Ishikawa (cell line): ENCODE data around the gene SFT2D3.

Experiments
- CEBPB ChIP-seq: IDR thresholded peaks from 2 replicates; pipeline ENCODE4 v1.6.1; 2012
- CREB1 ChIP-seq: IDR thresholded peaks from 2 replicates; pipeline ENCODE4 v1.6.1; 2012; ENCODE audit warnings: low read depth
- EGR1 ChIP-seq: IDR thresholded peaks from 2 replicates; pipeline ENCODE4 v1.6.1; 2012
- EP300 ChIP-seq: IDR thresholded peaks from 2 replicates; pipeline ENCODE4 v1.6.1; 2012; ENCODE audit warnings: borderline replicate concordance
- FOXM1 ChIP-seq: IDR thresholded peaks from 2 replicates; pipeline ENCODE4 v1.6.1; 2012; ENCODE audit warnings: low read depth, borderline replicate concordance
- NFIC ChIP-seq: IDR thresholded peaks from 2 replicates; pipeline ENCODE4 v1.6.1; 2012
- RAD21 ChIP-seq: IDR thresholded peaks from 2 replicates; pipeline ENCODE4 v1.6.1; 2012; ENCODE audit warnings: low read depth
- TAF1 ChIP-seq: IDR thresholded peaks from 2 replicates; pipeline ENCODE4 v1.6.1; 2012; ENCODE audit warnings: low read depth, mild to moderate bottlenecking
- TCF12 ChIP-seq: IDR thresholded peaks from 2 replicates; pipeline ENCODE4 v1.6.1; 2012; ENCODE audit warnings: low read depth
- TEAD4 ChIP-seq: IDR thresholded peaks from 2 replicates; pipeline ENCODE4 v1.6.1; 2012
- YY1 ChIP-seq: IDR thresholded peaks from 2 replicates; pipeline ENCODE4 v1.6.1; 2012; ENCODE audit warnings: low read depth
- ZBTB7A ChIP-seq: IDR thresholded peaks from 2 replicates; pipeline ENCODE4 v1.6.1; 2012; ENCODE audit warnings: low read depth
- TF ChIP-seq, protein P1 (sequence below): IDR thresholded peaks from 2 replicates; pipeline ENCODE4 v1.6.1; 2012; ENCODE audit warnings: low read depth, mild to moderate bottlenecking
- TF ChIP-seq, protein P2 (sequence below): IDR thresholded peaks from 2 replicates; pipeline ENCODE4 v1.6.1; 2012
- TF ChIP-seq, protein P3 (sequence below): IDR thresholded peaks from 2 replicates; pipeline ENCODE4 v1.6.1; 2012

Gene SFT2D3

DNA sequence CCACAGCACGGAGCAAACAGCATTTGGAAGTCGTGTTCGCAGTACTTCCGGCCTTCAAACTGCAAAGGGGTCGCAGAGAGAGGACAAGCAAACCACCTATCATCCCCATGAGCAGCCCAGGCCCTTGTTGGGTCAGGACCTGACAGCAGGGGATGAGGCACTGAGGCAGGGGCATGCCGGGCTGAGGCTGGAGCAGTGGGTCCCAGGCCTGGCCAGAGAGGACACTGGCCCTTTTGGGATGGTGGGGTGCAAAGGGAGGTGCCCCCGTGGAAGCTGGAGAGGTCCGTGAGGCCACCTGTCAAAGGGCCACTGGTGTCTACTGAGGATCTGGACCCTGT, 46.5 kb upstream of the SFT2D3 start:
- TF ChIP-seq YY1 (no peak), ZBTB7A (no peak), CEBPB (no peak), TAF1 (no peak), RAD21 (no peak), CREB1 (no peak), TCF12 (no peak)
- TF ChIP-seq, protein P1, sequence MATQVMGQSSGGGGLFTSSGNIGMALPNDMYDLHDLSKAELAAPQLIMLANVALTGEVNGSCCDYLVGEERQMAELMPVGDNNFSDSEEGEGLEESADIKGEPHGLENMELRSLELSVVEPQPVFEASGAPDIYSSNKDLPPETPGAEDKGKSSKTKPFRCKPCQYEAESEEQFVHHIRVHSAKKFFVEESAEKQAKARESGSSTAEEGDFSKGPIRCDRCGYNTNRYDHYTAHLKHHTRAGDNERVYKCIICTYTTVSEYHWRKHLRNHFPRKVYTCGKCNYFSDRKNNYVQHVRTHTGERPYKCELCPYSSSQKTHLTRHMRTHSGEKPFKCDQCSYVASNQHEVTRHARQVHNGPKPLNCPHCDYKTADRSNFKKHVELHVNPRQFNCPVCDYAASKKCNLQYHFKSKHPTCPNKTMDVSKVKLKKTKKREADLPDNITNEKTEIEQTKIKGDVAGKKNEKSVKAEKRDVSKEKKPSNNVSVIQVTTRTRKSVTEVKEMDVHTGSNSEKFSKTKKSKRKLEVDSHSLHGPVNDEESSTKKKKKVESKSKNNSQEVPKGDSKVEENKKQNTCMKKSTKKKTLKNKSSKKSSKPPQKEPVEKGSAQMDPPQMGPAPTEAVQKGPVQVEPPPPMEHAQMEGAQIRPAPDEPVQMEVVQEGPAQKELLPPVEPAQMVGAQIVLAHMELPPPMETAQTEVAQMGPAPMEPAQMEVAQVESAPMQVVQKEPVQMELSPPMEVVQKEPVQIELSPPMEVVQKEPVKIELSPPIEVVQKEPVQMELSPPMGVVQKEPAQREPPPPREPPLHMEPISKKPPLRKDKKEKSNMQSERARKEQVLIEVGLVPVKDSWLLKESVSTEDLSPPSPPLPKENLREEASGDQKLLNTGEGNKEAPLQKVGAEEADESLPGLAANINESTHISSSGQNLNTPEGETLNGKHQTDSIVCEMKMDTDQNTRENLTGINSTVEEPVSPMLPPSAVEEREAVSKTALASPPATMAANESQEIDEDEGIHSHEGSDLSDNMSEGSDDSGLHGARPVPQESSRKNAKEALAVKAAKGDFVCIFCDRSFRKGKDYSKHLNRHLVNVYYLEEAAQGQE: no peak

DNA sequence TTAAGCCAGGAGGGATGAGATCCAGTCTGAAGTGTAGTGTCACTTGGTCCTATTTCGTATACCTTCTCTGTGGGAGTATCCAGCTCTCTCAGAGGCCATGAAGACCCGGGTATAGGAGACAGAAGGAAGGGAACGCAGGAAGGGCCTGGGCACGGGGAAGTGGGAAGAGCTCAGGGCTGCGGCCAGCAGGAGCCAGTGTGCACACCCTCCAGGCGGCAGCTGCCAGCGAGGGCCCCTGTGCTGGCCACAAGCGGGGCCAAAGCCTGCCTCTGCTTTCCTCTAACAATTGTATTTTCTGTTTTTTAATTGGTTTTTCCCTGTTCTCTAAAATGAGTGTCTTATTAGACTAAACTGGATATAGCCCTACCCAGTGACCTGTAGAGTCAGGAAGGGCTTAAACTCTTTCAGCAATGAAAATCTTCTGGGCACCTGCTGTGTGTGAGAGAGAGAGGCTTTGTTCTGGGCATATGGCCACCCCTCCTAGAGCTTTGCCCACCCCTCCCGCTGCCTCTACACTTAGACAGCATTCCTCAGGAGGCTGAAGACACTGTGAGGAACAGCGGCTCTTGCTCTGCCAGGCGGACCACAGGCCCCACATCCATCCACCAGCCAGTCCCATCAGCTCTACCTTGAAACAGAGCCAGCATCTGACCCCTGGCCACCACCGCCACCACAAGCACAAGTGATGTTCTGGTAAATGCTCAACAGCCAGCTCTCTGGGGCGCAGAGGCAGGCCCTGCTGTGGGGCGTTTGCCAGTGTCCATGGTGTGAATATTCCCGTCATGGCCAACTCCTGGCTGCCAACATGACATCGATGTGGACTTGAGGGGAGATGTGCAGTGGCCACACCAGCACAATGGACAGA, 45.9 kb upstream of the SFT2D3 start:
- TF ChIP-seq, protein P2, sequence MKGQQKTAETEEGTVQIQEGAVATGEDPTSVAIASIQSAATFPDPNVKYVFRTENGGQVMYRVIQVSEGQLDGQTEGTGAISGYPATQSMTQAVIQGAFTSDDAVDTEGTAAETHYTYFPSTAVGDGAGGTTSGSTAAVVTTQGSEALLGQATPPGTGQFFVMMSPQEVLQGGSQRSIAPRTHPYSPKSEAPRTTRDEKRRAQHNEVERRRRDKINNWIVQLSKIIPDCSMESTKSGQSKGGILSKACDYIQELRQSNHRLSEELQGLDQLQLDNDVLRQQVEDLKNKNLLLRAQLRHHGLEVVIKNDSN: no peak
- no peak for TF ChIP-seq NFIC
- TF ChIP-seq TAF1: no peak
- no peak for TF ChIP-seq YY1
- no peak for TF ChIP-seq RAD21
- no peak for TF ChIP-seq CREB1
- TF ChIP-seq, protein P1: no peak
- no peak for TF ChIP-seq ZBTB7A
- TF ChIP-seq TCF12: no peak
- no peak for TF ChIP-seq FOXM1
- TF ChIP-seq EGR1: no peak
- TF ChIP-seq, protein P3, sequence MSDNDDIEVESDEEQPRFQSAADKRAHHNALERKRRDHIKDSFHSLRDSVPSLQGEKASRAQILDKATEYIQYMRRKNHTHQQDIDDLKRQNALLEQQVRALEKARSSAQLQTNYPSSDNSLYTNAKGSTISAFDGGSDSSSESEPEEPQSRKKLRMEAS: no peak
- TF ChIP-seq CEBPB: no peak
- TF ChIP-seq EP300: no peak
- TF ChIP-seq TEAD4: no peak

DNA sequence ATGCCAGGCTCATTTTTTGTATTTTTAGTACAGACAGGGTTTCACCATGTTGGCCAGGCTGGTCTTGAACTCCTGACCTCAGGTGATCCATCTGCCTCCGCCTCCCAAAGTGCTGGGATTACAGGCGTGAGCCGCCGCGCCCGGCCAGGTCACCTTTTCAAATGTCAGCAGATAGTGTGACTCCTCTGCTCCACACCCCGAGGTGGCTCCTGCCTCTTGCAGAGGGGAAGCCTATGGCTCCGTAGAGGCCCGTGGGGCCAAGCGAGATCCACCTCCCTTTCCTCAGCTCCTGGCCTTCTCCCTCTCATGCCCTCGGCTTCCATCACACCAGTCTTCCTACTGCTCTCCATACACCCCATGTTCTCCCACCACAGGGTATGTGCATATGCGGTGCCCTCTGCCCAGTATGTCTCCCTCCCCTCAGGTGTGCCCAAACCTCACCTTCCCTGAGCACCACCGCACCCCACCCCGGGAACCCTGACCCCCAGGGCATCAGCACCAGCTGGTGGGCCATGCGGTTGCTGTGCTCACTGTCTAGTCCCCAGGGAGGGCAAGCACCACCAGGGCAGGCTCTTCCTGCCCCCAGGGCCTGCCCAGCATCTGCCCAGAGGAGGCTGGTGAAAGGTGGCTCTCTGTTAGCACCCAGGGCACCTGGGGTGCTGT, 44.6 kb upstream of the SFT2D3 start:
- TF ChIP-seq NFIC: no peak
- TF ChIP-seq, protein P3: no peak
- TF ChIP-seq CEBPB: no peak

DNA sequence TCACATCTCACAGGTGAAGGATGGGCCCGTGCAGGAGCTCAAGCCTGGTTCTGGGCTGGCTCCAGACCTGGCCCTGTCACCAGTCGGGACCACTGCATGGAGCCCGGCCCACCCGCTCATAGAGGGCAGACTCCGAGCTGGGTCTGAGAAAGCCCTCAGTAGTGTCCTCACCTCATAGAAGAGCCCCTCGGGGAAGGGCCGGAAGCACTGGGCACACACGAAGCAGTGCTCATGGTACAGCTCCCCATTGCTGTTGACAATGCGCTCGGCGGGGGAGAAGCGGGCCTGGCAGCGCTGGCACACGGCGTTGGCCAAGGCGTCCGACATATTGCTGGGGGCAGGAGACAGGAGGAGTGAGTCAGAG, 44.1 kb upstream of the SFT2D3 start:
- TF ChIP-seq, protein P1: no peak
- TF ChIP-seq NFIC (no peak), FOXM1 (no peak), ZBTB7A (no peak), YY1 (no peak)
- TF ChIP-seq, protein P3: no peak
- TF ChIP-seq, protein P2: no peak
